Measurements from ENCODE around the gene WDR82. TPM values are rescaled to one million over a fixed set of nuclear protein-coding genes. Genes with fewer than 3 reads are reported as not detected.
"Not testable (repeated sequence)": the region's sequence is repeated elsewhere in the genome, so short reads cannot be mapped to it uniquely, and the experiment has no call there.

Gene WDR82
- total RNA-seq, 5 donors from 2014 or later (not counting 1 experiment from before 2014, with no cell fraction given) = 119 to 159 (median 154) TPM

DNA sequence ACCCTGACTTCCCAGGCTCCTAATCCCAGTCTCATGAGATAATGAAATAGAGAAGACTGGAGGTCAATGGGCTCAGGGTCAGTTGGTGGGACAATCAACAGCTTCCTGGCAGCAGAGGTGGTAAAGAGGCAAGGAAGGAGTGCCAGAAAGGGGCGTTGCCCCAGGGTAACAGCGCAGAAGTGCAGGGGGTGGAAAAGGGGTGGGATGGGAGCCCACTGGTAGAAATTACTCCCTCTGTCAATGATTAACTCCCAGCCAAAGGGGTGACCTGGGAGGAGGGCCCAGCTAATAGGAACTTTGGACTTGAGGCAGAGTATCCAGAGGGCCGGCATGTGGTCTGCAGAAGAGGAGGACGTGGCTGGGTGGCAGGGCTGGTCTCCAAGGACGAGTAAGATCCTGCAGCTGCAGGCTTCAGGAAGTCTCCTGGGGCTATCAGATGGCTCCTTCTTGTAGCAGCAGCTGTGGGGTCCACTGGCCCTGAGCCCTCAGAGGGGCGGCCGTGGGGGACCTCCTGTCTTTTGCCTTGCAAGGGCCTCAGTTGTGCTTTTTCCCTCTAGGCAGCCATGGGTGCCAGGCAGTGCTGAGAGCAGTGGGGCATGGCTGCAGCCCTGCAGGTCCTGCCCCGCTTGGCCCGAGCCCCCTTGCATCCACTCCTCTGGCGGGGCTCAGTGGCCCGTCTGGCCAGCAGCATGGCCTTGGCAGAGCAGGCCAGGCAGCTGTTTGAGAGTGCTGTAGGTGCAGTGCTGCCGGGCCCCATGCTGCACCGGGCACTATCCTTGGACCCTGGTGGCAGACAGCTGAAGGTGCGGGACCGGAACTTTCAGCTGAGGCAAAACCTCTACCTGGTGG is 11.5 kb upstream of the WDR82 start:
- Mint-ChIP-seq H3K9me3 (no peaks in the 10 kb centered on the region), H3K27me3 (no peaks in the 10 kb centered on the region), H3K27ac (no peak overlapping the region), H3K4me3 (peak overlapping the region in 2 of 3 donors; percentile 99), H3K4me1 (peaks cover 31 to 34% (median 34%) of the 10 kb centered on the region in 3 donors), H3K36me3 (peaks cover 15% of the 10 kb centered on the region)
- POLR2A ChIA-PET = no interaction called here
- WGBS (ENCODE audit: insufficient coverage) = 96% methylated on average over 13 of the region's 15 CpGs
- Histone ChIP-seq H3K27ac (ENCODE audit: low read length) (no peak overlapping the region), H3K36me3 (ENCODE audit: control insufficient read depth in 2 of 2, extremely low read depth in 1 of 2, insufficient read depth in 1 of 2, low read length in 1 of 2) (peaks cover 16 to 41% of the 10 kb centered on the region in 2 donors), H3K4me3 (ENCODE audit: control insufficient read depth in 1 of 2, extremely low read depth in 1 of 2, low read length in 1 of 2) (no peak overlapping the region), H3K27me3 (replicated peaks in 1 of 2; ENCODE audit: control insufficient read depth in 2 of 2, extremely low read depth in 1 of 2, insufficient read depth in 2 of 2, low read length in 1 of 2) (no peaks in the 10 kb centered on the region), H3K4me1 (ENCODE audit: control insufficient read depth in 1 of 2, extremely low read depth in 1 of 2, insufficient read depth in 2 of 2, low read length in 2 of 2) (peaks cover 13 to 58% of the 10 kb centered on the region in 2 experiments), H3K9me3 (no peaks in the 10 kb centered on the region)
- no peak for ATAC-seq (replicated peaks in 1 of 4)
- no peak for DNase-seq
- CTCF ChIA-PET = interaction anchor here (0.8 to 1.9 kb wide), 2 partner anchors 49 to 59 kb away, joined by 3 to 4 read pairs; no protein-coding TSS in a partner anchor

DNA sequence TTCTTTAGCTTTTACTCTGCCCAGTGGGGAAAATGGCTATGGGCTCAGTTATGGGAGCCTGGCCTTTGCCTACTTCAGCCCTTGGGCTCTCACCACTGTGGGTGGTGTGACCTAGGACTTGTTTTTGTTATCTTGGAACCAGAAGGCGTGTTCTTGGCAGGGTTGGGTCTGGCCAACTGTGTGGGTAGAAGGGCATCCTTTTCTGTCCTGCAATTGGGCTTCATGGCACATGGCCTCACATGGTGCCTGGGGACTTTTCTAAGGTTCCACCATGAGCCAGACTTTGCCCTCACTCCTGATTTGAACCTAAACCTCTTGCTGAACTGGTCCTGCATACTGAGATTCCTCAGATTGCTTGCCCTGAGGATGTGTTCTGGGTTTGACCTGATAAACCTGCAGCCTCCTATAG is 10.9 kb upstream of the WDR82 start:
- H3K4me3 Mint-ChIP-seq = peak overlapping the region; percentile 88 to 99 (median 99)
- no peak for ATAC-seq (replicated peaks in 1 of 4)

DNA sequence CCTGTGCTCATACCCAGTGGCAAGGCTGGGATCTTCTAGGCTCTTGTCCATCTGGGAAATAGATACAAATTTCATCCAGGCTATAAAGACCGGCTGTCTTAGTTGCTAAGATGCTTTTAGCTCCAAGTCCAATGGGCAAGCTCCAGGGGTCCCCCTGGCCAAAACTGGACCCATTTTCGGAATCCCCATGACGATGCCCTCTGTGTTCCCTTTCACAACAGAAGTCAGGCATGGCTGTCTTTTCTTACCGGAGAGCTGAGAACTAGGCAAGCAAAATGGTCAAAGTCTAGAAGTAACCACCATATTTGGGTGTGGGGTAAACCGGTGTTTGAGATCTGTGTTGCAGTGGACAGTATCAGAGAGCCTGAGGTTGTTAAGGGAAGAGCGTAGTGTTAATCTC is 10.2 kb upstream of the WDR82 start:
- CTCF ChIA-PET = interaction anchor here in 1 of 2 donors (1.3 to 1.9 kb wide), 2 partner anchors 16 to 51 kb away, joined by 3 to 4 read pairs; no protein-coding TSS in a partner anchor
- H3K27ac ChIP-seq (ENCODE audit: low read length) = peak overlapping the region; percentile 96
- peaks cover 10 to 33% of the 10 kb centered on the region in 2 donors for H3K36me3 ChIP-seq (ENCODE audit: control insufficient read depth in 2 of 2, extremely low read depth in 1 of 2, insufficient read depth in 1 of 2, low read length in 1 of 2)
- Mint-ChIP-seq H3K4me1 (peaks cover 31 to 43% (median 42%) of the 10 kb centered on the region in 3 donors), H3K4me3 (peak overlapping the region; percentile 88 to 99 (median 99)), H3K27ac (peak overlapping the region; percentile 100), H3K9me3 (no peaks in the 10 kb centered on the region), H3K36me3 (peaks cover 9% of the 10 kb centered on the region), H3K27me3 (no peaks in the 10 kb centered on the region)
- H3K4me3 ChIP-seq (ENCODE audit: control insufficient read depth in 1 of 2, extremely low read depth in 1 of 2, low read length in 1 of 2) = peak overlapping the region in 1 of 2 donors; percentile 71
- no peaks in the 10 kb centered on the region for H3K9me3 ChIP-seq
- H3K4me1 ChIP-seq (ENCODE audit: control insufficient read depth in 1 of 2, extremely low read depth in 1 of 2, insufficient read depth in 2 of 2, low read length in 2 of 2) = peaks cover 15 to 65% of the 10 kb centered on the region in 2 experiments
- ATAC-seq (replicated peaks in 1 of 4) = no peak
- no peaks in the 10 kb centered on the region for H3K27me3 ChIP-seq (replicated peaks in 1 of 2; ENCODE audit: control insufficient read depth in 2 of 2, extremely low read depth in 1 of 2, insufficient read depth in 2 of 2, low read length in 1 of 2)
- POLR2A ChIA-PET = interaction anchor here (0.8 to 0.9 kb wide), 2 partner anchors 9 to 30 kb away, joined by 3 read pairs; no protein-coding TSS in a partner anchor
- DNase-seq = no peak
- WGBS (ENCODE audit: insufficient coverage) = 100% methylated on average over 2 of the region's 6 CpGs

More for the DNA sequence above, 10.9 kb upstream of the WDR82 start:
- ChIA-PET POLR2A (interaction anchor here in 1 of 2 donors (0.8 kb wide), 1 partner anchor 31 kb away, joined by 3 read pairs; no protein-coding TSS in a partner anchor), CTCF (interaction anchor here (0.5 to 1.9 kb wide), 2 partner anchors 50 kb away, joined by 3 to 4 read pairs; no protein-coding TSS in a partner anchor)
- DNase-seq = no peak
- Histone ChIP-seq H3K27me3 (replicated peaks in 1 of 2; ENCODE audit: control insufficient read depth in 2 of 2, extremely low read depth in 1 of 2, insufficient read depth in 2 of 2, low read length in 1 of 2) (no peaks in the 10 kb centered on the region), H3K4me1 (ENCODE audit: control insufficient read depth in 1 of 2, extremely low read depth in 1 of 2, insufficient read depth in 2 of 2, low read length in 2 of 2) (peaks cover 15 to 58% of the 10 kb centered on the region in 2 experiments), H3K36me3 (ENCODE audit: control insufficient read depth in 2 of 2, extremely low read depth in 1 of 2, insufficient read depth in 1 of 2, low read length in 1 of 2) (peaks cover 14 to 39% of the 10 kb centered on the region in 2 donors), H3K27ac (ENCODE audit: low read length) (no peak overlapping the region), H3K9me3 (no peaks in the 10 kb centered on the region), H3K4me3 (ENCODE audit: control insufficient read depth in 1 of 2, extremely low read depth in 1 of 2, low read length in 1 of 2) (no peak overlapping the region)
- Mint-ChIP-seq H3K4me1 (peaks cover 27 to 38% (median 37%) of the 10 kb centered on the region in 3 donors), H3K9me3 (no peaks in the 10 kb centered on the region), H3K27me3 (no peaks in the 10 kb centered on the region), H3K27ac (no peak overlapping the region), H3K36me3 (peaks cover 9% of the 10 kb centered on the region)
- 100% methylated on average over 1 of the region's 1 CpG for WGBS (ENCODE audit: insufficient coverage)

DNA sequence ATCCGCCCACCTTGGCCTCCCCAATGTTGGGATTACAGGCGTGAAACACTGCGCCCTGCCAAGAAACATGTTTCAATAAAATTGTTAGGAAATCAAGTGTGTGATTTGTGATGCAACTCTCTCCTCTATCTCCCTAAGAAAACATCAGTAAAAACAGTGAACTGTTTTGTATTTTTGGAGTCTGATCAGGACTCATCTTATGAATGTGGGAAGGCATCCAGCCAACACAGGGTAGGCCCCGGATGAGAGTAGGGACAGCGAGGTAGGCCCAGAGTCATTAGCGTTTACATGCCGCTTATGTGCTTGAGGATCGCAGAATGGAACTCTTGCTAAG is 8.3 kb upstream of the WDR82 start:
- ChIA-PET CTCF (no interaction called here), POLR2A (interaction anchor here in 1 of 2 donors (0.9 to 1.2 kb wide), 2 partner anchors 16 to 53 kb away, joined by 3 to 4 read pairs; no protein-coding TSS in a partner anchor)
- Histone ChIP-seq H3K27ac (ENCODE audit: low read length) (peak overlapping the region; percentile 96), H3K4me1 (ENCODE audit: control insufficient read depth in 1 of 2, extremely low read depth in 1 of 2, insufficient read depth in 2 of 2, low read length in 2 of 2) (peaks cover 31 to 77% of the 10 kb centered on the region in 2 experiments), H3K36me3 (ENCODE audit: control insufficient read depth in 2 of 2, extremely low read depth in 1 of 2, insufficient read depth in 1 of 2, low read length in 1 of 2) (peaks cover 0 to 14% of the 10 kb centered on the region in 2 donors), H3K27me3 (replicated peaks in 1 of 2; ENCODE audit: control insufficient read depth in 2 of 2, extremely low read depth in 1 of 2, insufficient read depth in 2 of 2, low read length in 1 of 2) (no peaks in the 10 kb centered on the region), H3K9me3 (no peaks in the 10 kb centered on the region), H3K4me3 (ENCODE audit: control insufficient read depth in 1 of 2, extremely low read depth in 1 of 2, low read length in 1 of 2) (peak overlapping the region; percentile 71 to 78)
- DNase-seq = no peak
- Mint-ChIP-seq H3K36me3 (peaks cover 7% of the 10 kb centered on the region), H3K4me3 (peak overlapping the region; percentile 88 to 99 (median 99)), H3K27me3 (no peaks in the 10 kb centered on the region), H3K27ac (peak overlapping the region; percentile 100), H3K4me1 (peaks cover 47 to 59% (median 58%) of the 10 kb centered on the region in 3 donors), H3K9me3 (no peaks in the 10 kb centered on the region)
- ATAC-seq (replicated peaks in 1 of 4) = no peak
- WGBS (ENCODE audit: insufficient coverage) = 84% methylated on average over 5 of the region's 8 CpGs

GRCh38 chr3:52284051-52284450 is 5.6 kb upstream of the WDR82 start:
- H3K4me3 ChIP-seq (ENCODE audit: control insufficient read depth in 1 of 2, extremely low read depth in 1 of 2, low read length in 1 of 2); H3K4me3 Mint-ChIP-seq; POLR2A ChIA-PET; H3K9me3 ChIP-seq; H3K27me3 Mint-ChIP-seq; H3K36me3 Mint-ChIP-seq; H3K9me3 Mint-ChIP-seq; CTCF ChIA-PET; H3K27me3 ChIP-seq (replicated peaks in 1 of 2; ENCODE audit: control insufficient read depth in 2 of 2, extremely low read depth in 1 of 2, insufficient read depth in 2 of 2, low read length in 1 of 2); ATAC-seq (replicated peaks in 1 of 4); H3K36me3 ChIP-seq (ENCODE audit: control insufficient read depth in 2 of 2, extremely low read depth in 1 of 2, insufficient read depth in 1 of 2, low read length in 1 of 2); DNase-seq: not testable (repeated sequence)
- peaks cover 59 to 71% (median 64%) of the 10 kb centered on the region in 3 donors for H3K4me1 Mint-ChIP-seq
- peak overlapping the region; percentile 80 for H3K27ac ChIP-seq (ENCODE audit: low read length)
- WGBS (ENCODE audit: insufficient coverage) = 90% methylated on average over 2 of the region's 4 CpGs
- peak overlapping the region; percentile 79 to 83 for H3K27ac Mint-ChIP-seq
- H3K4me1 ChIP-seq (ENCODE audit: control insufficient read depth in 1 of 2, extremely low read depth in 1 of 2, insufficient read depth in 2 of 2, low read length in 2 of 2) = peaks cover 51 to 70% of the 10 kb centered on the region in 2 experiments

DNA sequence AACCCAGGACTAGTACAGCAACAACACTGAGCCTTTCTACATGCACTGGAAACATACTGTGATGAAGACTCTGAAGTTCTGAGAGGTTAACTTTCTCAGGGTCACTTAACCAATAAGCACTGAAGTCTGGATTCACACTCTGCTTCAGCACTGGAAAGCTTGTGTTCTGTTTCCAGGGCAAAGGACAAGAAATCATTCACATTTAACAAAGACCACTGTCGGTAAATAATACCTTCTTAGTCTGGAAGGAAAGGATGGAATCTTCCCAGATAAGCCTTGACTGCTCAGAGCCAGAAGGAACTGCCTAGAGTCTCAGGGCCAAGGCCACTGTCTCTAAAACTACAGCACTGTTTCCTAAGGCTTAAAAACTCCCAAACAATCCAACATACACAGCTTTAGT is 4.9 kb upstream of the WDR82 start:
- no peak overlapping the region for H3K4me3 ChIP-seq (ENCODE audit: control insufficient read depth in 1 of 2, extremely low read depth in 1 of 2, low read length in 1 of 2)
- CTCF ChIA-PET = no interaction called here
- no peaks in the 10 kb centered on the region for H3K27me3 Mint-ChIP-seq
- H3K4me1 ChIP-seq (ENCODE audit: control insufficient read depth in 1 of 2, extremely low read depth in 1 of 2, insufficient read depth in 2 of 2, low read length in 2 of 2) = peaks cover 45 to 65% of the 10 kb centered on the region in 2 experiments
- POLR2A ChIA-PET = no interaction called here
- DNase-seq = no peak
- H3K27ac ChIP-seq (ENCODE audit: low read length) = peak overlapping the region; percentile 80
- no peaks in the 10 kb centered on the region for H3K9me3 Mint-ChIP-seq
- peak overlapping the region in 1 of 3 donors; percentile 22 for H3K4me3 Mint-ChIP-seq
- H3K36me3 Mint-ChIP-seq = peaks cover 4% of the 10 kb centered on the region
- no CpG with 5 or more reads among the region's 1 CpG for WGBS (ENCODE audit: insufficient coverage)
- H3K36me3 ChIP-seq (ENCODE audit: control insufficient read depth in 2 of 2, extremely low read depth in 1 of 2, insufficient read depth in 1 of 2, low read length in 1 of 2) = no peaks in the 10 kb centered on the region
- no peaks in the 10 kb centered on the region for H3K9me3 ChIP-seq
- H3K4me1 Mint-ChIP-seq = peaks cover 58 to 70% (median 60%) of the 10 kb centered on the region in 3 donors
- ATAC-seq (replicated peaks in 1 of 4) = no peak
- H3K27ac Mint-ChIP-seq = peak overlapping the region; percentile 87 to 89
- no peaks in the 10 kb centered on the region for H3K27me3 ChIP-seq (replicated peaks in 1 of 2; ENCODE audit: control insufficient read depth in 2 of 2, extremely low read depth in 1 of 2, insufficient read depth in 2 of 2, low read length in 1 of 2)
